Bronchial epithelial cell (primary cell): ENCODE data around the gene ZDHHC24. TPM values are rescaled to one million over a fixed set of nuclear protein-coding genes. Genes with fewer than 3 reads are reported as not detected.

Experiments
- DNase-seq: peaks from one replicate; pipeline ENCODE4 v3.0.0-alpha.2; 2010; ENCODE audit warnings: low read depth
- FAIRE-seq: peaks from 2 replicates; lab custom pipeline; 2011; peaks lifted over from hg19 to GRCh38; lab: Jason Lieb, UNC
- H3K27me3 ChIP-seq: 2 replicates; pipeline ENCODE4 v1.5.1; 2011; ENCODE audit warnings: low read length; ENCODE audit not compliant: control insufficient read depth, insufficient read depth
- H3K36me3 ChIP-seq: 2 replicates; pipeline ENCODE4 v1.5.1; 2011; ENCODE audit warnings: low read length; ENCODE audit not compliant: control insufficient read depth, insufficient read depth
- H3K4me3 ChIP-seq: 2 replicates; pipeline ENCODE4 v1.5.1; 2011; ENCODE audit warnings: mild to moderate bottlenecking, low read depth, low read length, control low read depth
- total RNA-seq: library from RNA; depleted of rRNA; stranded (reverse); fragments of >200 nt; gene quantifications from 2 replicates; pipeline ENCODE4 v1.2.1, GENCODE V29; 2014
- TF ChIP-seq, protein P1 (sequence below): IDR thresholded peaks from 2 replicates; pipeline ENCODE4 v1.5.1; 2011; ENCODE audit warnings: mild to moderate bottlenecking, moderate library complexity, low read length, control low read depth, inconsistent platforms; ENCODE audit not compliant: insufficient read depth, severe bottlenecking

ZDHHC24 gene
- total RNA-seq, 1 donor from 2014 or later = 8.4 TPM

DNA sequence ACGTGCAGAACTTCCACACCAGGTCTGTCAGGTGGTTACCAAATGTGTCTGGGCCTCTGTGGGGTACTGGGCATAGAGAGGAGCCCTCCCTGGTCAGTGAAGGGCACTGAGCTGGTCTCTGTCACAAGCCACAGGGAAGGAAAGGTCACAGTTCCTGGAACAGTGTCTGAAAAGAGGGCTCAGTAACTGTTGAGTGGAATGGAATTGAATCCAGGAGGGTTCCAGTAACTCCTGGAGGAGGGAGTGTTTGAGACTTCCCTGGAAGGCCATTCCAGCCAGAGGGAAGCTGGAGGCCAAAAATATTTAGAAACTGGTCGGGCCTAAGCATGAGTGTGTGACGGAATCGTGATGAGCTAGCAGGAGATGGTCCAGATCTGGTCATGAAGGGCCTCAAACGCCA is 8.8 kb upstream of the ZDHHC24 start:
- DNase-seq (no peak), FAIRE-seq (no peak)
- TF ChIP-seq, protein P1, sequence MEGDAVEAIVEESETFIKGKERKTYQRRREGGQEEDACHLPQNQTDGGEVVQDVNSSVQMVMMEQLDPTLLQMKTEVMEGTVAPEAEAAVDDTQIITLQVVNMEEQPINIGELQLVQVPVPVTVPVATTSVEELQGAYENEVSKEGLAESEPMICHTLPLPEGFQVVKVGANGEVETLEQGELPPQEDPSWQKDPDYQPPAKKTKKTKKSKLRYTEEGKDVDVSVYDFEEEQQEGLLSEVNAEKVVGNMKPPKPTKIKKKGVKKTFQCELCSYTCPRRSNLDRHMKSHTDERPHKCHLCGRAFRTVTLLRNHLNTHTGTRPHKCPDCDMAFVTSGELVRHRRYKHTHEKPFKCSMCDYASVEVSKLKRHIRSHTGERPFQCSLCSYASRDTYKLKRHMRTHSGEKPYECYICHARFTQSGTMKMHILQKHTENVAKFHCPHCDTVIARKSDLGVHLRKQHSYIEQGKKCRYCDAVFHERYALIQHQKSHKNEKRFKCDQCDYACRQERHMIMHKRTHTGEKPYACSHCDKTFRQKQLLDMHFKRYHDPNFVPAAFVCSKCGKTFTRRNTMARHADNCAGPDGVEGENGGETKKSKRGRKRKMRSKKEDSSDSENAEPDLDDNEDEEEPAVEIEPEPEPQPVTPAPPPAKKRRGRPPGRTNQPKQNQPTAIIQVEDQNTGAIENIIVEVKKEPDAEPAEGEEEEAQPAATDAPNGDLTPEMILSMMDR = no peak
- H3K27me3 ChIP-seq = peaks cover 3% of the 10 kb centered on the region
- H3K4me3 ChIP-seq = no peak overlapping the region
- H3K36me3 ChIP-seq = no peaks in the 10 kb centered on the region

DNA sequence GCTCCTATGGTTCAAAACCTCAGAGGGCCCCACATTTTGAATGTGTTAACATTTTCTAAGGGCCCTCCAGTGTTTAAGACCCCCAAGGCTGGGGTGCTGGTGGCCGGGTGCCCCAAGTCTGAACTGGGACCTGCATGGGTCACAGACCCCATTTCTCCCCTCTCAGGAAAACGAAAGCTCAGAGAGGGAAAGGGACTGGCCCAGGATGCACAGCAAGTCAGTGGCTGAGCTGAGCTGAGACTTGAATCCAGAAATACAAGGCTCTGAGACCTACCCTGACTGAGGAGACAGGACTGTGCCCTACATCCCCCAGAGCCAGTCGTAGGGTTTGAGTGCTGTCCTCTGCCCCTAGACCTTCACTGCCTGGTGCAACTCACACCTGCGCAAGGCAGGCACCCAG is 5.0 kb upstream of the ZDHHC24 start:
- no peak overlapping the region for H3K4me3 ChIP-seq
- no peaks in the 10 kb centered on the region for H3K36me3 ChIP-seq
- TF ChIP-seq, protein P1 = no peak
- no peak for DNase-seq
- no peak for FAIRE-seq
- H3K27me3 ChIP-seq = peaks cover 5% of the 10 kb centered on the region

DNA sequence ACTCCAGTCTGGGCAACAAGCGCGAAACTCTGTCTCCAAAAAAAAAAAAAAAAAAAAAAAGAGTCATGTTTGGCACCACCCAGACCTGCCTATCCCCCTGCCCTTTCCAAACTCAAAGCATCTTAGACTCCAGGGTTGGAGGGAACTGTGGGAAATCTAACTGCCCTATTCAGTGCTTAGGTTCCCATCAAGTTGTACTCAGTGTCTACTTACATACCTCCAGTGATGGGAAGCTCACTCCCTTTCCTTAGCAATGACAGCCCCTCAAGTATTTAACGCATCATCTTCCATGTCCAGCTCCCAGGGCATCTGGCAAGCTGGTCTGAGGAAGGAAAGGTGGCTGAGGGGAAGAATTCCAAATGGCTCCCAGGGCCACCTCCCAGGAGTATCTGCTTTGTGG is 3.8 kb upstream of the ZDHHC24 start:
- Histone ChIP-seq H3K4me3 (no peak overlapping the region), H3K27me3 (peaks cover 5% of the 10 kb centered on the region), H3K36me3 (no peaks in the 10 kb centered on the region)
- DNase-seq (no peak), FAIRE-seq (no peak)
- TF ChIP-seq, protein P1 = no peak

DNA sequence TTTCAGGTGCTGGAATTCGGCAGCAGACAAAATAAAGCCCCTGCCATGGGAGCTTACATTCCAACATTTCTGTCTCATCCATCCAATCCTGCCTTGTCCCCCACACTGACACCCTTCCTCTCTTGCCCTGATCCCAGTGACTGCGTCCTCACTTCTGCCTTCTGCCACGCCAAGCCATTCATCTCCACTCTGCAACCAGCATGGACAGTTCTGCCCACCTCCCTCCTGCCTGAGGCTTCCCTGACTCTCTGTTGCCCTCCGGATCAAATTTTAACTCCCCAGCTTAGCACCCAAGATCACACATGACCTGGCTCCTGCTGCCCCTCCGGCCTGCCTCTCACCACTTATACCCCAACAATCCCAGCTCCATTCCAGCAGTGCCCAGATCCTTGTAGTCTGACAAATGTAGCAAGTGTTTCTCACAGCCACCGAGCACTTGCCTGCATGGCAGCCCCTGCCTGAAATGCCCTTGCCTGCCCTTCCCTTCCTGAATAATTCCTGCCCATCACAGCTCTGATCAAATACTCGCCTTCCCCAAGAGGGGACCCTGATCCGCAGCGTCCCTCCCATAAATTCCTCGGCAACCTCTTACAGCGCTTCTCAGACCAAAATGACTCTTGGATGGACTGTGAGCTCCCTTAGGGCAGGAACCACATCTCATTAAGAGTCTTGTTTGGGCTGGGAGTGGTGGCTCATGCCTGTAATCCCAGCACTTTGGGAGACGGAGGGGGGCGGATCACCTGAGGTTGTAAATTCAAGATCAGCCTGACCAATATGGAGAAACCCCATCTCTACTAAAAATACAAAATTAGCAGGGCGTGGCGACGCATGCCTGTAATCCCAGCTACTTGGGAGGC is 3.2 kb upstream of the ZDHHC24 start:
- no peak for DNase-seq
- TF ChIP-seq, protein P1 = no peak
- Histone ChIP-seq H3K36me3 (no peaks in the 10 kb centered on the region), H3K27me3 (peaks cover 5% of the 10 kb centered on the region), H3K4me3 (no peak overlapping the region)
- no peak for FAIRE-seq

DNA sequence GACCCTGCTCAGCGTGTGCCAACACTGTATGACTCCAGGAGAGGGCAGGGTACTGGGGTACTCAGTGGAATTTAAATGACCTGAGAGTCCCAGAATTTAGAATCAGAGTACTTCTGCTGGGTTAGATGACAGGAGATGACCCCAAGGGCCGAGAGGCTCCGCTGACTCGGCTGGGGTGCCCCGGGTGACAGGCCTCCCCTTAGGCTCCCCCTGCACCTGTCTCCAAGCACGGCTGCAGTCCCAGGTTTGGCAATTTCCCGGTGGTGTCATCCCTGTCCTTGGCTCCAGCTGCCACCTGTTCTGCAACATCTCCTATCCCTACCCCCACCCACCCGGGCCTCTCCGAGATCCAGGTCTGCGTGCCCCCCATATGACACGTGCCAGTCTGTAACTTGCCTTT is 2.2 kb upstream of the ZDHHC24 start:
- TF ChIP-seq, protein P1 = no peak
- no peak overlapping the region for H3K4me3 ChIP-seq
- FAIRE-seq (no peak), DNase-seq (no peak)
- H3K36me3 ChIP-seq = peaks cover 2% of the 10 kb centered on the region
- H3K27me3 ChIP-seq = peaks cover 5% of the 10 kb centered on the region
